Measurements from ENCODE around the gene GTF2IRD1.

DNA sequence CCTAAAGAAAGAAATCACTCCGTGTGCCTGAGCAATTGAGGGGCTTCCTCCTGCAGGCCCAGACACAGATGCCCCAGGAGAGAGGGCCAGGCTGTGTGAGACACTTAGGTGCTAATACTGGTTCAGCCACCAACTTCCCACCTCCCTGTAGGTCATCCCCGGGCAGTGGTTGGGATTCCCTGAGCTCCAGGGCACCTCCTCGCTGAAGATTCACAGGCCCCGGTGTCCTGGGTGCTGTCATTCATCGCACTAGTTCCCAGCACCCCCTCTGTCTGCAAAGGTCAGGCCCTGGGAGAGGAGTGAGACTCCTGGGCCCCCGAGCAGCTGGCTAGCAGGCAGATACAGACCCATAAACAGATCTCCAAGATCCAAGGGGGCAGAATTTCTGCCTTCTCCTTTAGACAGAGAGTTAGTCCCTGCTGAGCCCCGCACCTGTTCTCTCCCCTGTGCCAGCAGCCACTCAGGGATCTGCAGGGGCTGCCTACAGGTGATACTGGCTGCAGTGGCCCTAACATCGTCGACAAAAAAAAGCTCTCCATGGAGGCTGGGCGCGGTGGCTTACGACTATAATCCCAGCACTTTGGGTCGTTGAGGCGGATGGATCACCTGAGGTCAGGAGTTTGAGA is 165.6 kb downstream of the GTF2IRD1 start:
- no peak for TF ChIP-seq TAF1 (IDR thresholded peaks at IDR 0.05; ENCODE audit: borderline replicate concordance, insufficient read depth, low read length)
- no peak for TF ChIP-seq POLR2AphosphoS5 (IDR thresholded peaks at IDR 0.05; ENCODE audit: low read depth, low read length)
- TF ChIP-seq, protein P1, sequence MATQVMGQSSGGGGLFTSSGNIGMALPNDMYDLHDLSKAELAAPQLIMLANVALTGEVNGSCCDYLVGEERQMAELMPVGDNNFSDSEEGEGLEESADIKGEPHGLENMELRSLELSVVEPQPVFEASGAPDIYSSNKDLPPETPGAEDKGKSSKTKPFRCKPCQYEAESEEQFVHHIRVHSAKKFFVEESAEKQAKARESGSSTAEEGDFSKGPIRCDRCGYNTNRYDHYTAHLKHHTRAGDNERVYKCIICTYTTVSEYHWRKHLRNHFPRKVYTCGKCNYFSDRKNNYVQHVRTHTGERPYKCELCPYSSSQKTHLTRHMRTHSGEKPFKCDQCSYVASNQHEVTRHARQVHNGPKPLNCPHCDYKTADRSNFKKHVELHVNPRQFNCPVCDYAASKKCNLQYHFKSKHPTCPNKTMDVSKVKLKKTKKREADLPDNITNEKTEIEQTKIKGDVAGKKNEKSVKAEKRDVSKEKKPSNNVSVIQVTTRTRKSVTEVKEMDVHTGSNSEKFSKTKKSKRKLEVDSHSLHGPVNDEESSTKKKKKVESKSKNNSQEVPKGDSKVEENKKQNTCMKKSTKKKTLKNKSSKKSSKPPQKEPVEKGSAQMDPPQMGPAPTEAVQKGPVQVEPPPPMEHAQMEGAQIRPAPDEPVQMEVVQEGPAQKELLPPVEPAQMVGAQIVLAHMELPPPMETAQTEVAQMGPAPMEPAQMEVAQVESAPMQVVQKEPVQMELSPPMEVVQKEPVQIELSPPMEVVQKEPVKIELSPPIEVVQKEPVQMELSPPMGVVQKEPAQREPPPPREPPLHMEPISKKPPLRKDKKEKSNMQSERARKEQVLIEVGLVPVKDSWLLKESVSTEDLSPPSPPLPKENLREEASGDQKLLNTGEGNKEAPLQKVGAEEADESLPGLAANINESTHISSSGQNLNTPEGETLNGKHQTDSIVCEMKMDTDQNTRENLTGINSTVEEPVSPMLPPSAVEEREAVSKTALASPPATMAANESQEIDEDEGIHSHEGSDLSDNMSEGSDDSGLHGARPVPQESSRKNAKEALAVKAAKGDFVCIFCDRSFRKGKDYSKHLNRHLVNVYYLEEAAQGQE (IDR thresholded peaks at IDR 0.05; ENCODE audit: insufficient read depth in 1 of 2, low read depth in 2 of 2, low read length in 2 of 2) = no peak
- no peak for TF ChIP-seq SIN3A (IDR thresholded peaks at IDR 0.05; ENCODE audit: borderline replicate concordance, insufficient read depth, low read length)
- TF ChIP-seq FOXP2 (optimal IDR thresholded peaks at IDR 0.05; ENCODE audit: borderline replicate concordance, extremely low read depth, extremely low read length, insufficient read depth) = no peak

Data from PFSK-1 (cell line).